HG03354 (cell line): ENCODE data around the gene SLC11A2.
"Not testable (repeated sequence)": the region's sequence is repeated elsewhere in the genome, so short reads cannot be mapped to it uniquely, and the experiment has no call there.

Experiments
- ATAC-seq: cut with Tn5 transposase; IDR thresholded peaks from one replicate; pipeline ENCODE4 v1.9.1; 2021; ENCODE audit warnings: mild to moderate bottlenecking; ENCODE audit not compliant: unreplicated experiment, poor library complexity, severe bottlenecking

The SLC11A2 gene

DNA sequence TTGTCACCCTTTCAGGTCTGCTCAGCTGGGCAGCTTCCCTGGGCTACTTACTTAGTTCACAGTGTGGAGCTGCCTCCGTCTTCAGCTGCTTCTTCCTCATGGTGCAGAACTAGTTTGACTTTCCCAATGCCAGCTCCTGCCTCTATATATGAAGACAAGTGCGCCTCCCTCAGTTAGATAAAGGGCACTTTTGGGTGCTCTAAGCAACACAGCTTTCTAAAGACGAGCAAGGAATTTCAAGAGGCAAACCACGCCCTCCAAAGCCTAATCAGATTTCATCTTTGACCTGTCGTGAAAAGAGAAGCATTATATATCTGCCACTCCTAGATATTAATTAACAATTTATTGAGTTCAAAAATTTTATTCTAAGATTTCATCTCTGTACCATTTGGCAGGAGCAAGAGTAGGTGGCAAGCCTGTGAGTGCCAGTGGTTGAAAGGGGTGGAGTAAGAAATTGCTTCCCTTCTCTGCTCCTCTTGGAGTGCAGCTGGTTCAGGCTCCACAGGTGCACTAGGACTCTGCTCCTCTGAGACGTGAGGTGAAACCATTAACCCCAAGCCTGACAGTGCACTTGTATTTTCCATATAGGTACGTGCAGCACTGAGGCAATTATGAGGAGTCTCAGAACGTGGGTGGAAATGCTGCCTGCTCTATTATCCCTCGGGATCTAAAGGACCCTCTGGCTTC is 2.1 kb upstream of the SLC11A2 start:
- ATAC-seq: no peak

DNA sequence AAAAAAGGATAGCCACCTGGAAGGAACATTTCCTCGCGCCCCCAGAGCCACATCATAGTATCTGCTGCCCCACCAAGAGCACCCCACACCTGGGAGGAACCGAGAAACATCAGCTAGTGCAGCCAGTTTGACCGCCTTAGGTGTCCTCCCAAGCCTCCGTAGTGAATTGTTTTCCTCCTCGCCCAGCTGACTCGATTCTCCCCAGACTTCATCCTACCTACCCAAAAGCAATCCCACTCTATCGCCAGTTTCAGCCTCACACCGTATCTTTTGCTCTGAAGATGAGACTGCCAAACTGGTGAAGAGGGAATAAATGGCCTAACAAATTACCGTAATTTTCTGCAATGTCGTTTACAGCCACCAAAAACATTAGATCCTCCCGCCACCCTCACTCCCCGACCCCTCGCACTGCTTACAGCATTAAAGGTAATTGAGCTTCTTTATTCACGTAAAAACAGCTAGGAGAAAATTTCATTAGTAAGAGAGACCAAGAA is 1.2 kb upstream of the SLC11A2 start:
- no peak for ATAC-seq

DNA sequence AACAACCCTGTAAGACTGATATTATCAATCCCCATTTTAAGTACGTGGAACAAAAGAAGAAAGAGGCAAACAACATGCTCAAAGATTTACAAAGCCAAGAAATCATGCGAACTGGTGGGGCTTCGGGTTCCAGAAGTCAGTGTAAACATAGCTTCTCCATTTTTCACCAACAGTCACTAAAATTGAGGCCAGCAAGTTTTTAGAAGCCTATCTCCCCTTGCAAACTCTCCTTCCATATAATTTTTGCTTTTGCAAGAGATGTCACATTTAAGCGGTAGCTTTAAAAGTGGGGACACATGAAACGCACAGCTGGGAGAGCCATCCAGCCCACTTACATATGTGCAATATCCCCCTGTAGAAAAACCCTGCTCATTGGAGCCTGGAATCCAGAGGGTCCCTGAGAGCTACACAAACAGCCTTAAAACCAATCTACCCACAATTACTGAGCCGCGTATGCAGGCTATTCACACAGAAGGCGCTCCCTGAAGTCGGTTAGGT is 797 bp downstream of the SLC11A2 start:
- ATAC-seq: no peak

DNA sequence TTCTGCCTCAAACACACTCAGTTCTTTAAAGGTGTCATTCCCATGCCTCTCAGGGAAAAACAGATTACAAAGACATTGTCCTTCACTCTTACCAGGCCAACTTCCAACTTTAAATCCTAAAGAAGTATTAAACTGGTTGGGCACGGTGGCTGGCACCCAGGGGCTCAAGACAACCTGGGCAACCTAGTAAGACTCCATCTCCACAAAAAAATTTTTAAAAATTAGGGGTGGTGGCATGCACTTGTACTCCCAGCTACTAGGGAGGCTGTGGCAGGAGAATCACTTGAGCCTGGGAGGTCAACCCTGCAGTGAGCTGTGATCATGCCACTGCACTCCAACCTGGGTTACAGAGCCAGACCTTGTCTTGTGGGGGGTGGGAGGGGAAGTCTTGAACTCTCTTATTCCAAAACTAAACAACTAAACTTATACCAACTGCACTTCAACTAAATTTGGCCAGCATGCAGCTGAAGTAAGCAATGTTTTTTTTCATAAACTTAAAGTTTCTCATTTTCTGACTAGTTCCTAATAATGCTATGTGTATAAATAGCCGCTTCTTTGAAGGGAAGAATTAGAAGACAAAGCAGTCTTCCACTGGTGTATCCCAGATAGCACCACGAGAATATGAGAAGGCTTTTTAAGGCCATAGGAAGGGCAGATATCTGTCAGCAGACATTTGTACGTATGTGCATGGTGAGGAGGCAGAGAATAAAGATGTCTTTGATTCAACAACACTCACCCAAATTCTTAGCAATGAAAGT is 2.4 kb downstream of the SLC11A2 start:
- ATAC-seq: no peak

DNA sequence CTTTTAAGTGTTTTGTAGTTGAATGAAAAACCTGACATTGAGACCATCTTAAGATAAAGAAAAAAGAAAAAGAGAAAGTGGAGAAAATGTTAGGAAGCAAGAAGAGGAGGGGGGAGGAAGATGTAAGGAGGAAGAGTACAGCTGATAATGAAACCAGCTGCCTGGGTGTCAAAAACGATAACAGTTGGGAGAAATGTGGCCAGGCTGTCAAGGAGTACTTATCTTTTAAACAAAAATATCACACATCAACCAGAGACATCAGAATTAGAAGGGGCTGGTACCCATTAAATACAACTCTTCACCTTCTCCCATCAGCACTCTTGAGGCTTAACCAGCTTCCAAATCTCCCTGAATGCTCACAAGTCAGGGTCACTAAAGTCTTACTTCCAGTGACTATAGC is 4.5 kb downstream of the SLC11A2 start:
- no peak for ATAC-seq

DNA sequence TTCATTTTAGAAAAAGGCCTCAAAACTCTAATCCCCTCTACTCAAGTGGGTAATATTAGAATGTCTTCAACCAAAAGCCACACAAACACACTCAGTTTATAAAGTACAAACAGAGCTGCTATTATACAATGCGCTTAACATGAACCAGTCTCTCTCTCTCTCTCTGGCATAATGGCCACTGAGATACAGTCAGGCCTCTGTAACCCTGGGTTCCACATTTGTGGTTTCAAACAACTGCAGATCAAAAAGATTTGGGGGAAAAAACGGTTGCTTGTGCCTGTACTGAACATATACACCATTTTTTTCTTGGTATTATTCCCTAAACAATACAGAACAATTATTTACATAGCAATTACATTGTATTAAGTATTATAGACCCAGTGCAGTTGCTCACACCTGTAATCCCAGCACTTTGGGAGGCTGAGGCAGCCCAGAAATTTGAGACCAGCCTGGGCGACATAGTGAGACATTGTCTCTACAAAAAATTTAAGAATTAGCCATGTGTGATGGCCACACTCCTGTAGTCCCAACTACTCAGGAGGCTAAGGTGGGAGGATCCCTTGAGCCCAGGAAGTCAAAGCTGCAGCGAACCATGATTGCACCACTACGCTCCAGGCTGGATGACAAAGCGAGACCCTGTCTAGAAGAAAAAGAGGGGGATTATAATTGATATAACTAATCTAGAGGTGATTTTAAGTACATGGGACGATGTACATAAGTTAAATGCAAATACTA is 5.6 kb downstream of the SLC11A2 start:
- ATAC-seq: no peak

DNA sequence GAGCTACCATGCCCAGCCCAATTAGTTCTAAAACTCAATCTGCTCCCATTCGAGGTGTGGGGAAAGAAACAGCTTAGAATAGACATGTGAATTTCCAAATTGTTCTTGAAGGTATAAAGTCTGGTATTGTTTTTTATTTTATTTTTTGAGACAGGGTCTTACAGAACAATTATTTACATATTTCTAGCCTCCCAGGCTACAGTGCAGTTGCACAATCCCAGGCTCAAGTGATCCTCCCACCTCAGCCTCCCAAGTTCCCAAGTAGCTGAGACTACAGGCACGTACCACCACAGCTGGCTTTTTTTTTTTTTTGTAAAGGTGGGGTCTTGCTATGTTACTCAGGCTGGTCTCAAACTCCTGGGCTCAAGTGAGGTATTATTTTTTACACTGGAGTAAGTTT is 6.3 kb downstream of the SLC11A2 start:
- ATAC-seq: no peak

DNA sequence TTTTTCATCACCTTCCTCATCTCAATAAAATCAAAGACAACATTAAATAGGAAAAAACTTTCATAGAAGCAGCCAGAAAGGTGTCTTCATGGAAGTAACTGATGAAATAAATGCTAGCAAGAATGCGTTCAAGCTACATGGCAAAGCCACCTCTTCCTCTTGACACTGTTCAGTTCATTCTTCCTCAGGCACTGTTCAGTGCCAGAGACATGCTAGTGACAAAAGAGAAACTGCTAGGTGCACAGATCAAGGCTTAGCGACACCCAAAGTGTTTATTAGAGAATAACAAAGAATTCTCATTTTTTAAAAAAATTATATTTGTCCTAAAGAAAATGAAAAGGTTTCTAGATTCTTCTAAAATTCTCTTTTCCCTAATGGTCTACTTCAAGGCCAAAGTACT is 7.2 kb downstream of the SLC11A2 start:
- no peak for ATAC-seq

DNA sequence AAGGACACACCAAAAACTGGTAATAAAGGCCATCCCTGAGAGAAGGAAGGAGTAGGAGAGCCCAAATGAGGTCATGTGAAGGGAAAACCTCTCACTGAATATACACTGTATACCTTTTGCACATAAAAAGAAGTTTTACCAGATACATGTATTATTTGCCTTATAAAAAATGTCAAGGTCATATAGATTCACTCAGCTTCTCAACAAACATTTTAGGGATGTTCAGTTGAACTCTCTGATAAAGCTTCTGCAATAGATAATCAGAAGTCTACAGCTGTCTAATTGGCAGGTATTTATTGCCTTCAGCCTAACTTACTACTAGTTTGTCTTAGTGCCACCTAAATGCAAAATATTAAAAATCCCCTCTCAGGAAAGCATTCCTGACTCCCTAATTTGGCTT is 8.7 kb downstream of the SLC11A2 start:
- ATAC-seq: no peak

DNA sequence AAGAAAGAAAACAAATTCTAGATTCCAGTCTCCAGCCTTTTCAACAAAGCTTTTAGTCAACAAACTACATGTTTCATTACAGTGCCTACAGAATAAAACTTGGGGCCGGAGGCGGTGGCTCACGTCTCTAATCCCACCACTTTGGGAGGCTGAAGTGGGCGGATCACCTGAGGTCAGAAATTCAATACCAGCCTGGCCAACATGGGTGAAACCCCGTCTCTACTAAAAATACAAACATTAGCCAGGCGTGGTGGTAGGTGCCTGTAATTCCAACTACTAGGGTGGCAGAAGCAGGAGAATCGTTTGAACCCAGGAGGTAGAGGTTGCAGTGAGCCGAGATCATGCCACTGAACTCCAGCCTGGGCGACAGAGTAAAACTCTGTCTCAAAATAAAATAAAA is 11.7 kb downstream of the SLC11A2 start:
- not testable (repeated sequence) for ATAC-seq

DNA sequence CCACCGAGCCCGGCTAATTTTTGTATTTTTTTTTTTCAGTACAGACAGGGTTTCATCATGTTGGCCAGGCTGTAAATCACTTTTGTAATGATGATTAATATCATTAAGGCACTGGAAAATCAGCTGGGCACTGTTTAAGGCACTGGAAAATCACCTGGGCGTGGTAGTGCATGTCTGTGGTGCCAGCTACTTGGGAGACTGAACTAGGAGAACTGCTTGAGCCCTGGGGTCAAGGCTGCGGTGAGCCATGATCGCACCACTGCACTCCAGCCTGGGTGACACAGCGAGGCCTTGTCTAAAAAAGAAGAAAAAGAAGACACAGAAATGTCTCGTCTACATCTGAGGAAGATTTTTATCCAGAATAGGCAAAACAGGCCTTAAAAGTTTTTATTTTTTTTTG is 12.7 kb downstream of the SLC11A2 start:
- no peak for ATAC-seq

DNA sequence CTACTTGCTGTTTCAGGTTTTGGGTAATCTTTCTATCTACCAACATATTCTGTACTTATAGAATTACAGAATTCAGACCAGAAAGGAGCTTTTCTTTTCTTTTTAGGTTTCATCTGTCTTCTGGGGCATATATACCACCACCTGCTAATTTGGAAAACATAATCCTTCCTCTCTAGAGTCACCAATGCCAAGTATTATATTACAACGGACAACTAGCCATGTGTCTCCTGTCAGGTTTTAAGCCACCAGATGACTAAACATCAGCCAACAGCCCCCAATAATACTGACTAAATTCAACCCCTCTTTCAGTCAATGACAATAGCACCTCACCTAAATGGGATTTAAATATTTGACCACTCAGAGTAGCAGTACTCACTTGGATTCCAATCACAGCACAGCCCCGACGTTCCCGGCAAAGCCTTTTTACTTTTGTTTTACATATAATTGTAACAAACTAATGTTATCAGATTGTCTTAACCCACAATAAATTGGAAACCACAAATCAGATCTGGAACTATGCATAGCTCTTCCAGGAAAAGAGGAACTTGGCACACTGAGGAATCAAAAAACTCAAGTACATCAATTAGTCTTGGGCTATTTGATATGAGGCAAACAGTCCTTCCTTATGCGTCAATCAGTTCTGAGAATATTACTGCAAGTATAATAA is 13.5 kb downstream of the SLC11A2 start:
- ATAC-seq: no peak

DNA sequence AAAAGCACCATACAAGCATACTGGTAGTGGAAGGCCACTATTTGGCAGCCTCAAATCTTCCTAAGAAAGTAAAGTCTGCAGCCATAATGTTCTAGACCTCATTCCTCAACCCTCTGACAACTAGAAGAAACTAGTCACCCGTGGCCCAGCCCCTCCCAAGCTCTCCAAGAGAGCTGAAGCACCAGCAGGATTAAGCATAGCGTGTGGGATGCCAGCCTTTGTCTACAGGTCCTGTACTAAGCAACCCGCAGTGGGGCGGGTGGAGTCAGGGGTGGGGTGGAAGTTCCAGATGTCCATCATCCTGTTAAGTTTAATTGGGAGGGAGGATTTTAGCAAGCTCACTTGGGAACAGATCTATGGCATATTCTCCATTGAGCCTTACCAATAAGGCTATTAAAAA is 14.2 kb downstream of the SLC11A2 start:
- no peak for ATAC-seq

DNA sequence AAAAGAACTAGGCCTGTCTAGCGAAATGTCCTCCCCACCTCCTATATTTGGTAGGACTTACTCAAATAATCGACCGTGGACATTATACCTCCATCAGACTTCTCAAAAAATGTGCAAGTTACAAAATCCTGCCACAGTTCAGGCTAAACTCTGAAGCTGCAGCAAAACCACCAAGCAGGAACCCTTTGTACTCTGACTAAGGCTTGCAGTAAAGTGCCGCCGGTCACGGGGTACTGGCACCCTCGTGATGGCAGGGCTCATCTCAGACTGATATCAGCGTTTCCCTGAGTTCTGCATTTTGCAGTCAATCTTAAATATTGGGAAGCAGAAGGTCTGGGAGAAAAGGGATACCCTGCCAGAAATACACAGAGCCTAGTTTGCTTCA is 17.1 kb downstream of the SLC11A2 start:
- ATAC-seq: no peak

DNA sequence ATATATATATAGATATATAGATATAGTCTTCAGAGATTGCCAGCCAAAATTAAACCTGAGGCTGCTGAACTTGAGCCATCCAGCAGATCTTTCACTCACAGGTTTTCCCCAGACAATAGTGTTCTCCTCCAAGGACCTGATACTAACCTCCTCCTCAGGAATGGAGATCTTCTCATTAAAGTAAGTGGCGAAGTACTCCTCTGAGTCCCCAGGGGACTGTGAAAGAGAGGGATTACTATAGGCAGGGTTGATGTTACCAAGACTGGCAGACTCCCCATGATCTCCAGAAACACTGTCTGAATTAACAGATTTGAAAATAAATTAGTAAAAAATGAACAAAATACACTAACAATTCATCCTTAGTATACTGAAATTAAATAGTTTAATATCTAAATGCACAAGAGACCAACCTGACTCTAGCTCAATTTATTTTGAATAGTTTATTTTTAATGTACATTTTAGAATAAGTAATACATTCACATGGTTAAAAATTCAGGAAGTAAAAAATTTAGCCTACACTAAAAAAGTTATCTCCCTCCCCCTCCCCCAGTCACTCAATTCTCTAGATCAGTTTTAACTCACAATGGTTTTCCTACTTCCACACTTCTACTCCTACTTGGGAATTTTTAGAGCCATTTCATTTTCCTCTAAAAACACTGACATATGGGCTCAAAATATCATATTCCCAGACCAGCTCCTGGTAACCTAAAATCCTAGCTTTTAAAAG is 17.7 kb downstream of the SLC11A2 start:
- ATAC-seq: no peak

DNA sequence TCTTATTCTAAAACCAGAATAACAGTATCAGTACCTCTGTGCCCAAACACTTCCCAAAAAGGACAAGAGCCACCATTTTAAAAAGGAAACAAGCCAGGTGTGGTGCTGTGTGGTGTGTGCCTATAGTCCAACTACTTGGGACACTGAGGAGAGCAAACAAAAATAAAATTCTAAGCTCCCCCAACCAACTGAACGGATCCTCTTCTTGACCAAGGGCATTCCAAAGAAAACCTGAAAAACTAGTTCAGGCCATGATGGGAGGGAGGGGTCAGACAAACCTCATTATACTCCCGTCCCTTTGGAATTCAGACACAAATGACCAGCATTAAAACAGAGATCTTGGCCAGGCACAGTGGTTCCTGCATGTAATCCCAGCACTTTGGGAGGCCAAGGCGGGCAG is 20.5 kb downstream of the SLC11A2 start:
- no peak for ATAC-seq

DNA sequence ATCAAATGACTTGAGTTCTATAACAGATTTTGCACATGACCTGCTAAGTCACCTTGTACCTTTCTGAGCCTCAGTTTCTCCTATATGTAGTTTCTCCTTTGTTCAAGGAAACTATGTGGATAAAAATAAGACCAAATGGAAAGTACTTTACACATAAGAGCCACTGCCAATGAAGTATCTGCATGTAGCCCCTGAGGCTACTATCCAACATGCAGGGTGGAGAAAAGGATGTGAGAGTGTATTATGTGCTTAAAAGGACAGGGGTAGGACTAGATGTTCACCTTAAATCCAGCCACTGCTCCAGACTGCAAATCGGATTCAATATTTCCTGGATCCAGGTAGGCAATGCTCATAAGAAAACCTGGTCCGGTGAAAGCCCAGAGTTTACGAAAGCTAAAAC is 21.2 kb downstream of the SLC11A2 start:
- no peak for ATAC-seq

DNA sequence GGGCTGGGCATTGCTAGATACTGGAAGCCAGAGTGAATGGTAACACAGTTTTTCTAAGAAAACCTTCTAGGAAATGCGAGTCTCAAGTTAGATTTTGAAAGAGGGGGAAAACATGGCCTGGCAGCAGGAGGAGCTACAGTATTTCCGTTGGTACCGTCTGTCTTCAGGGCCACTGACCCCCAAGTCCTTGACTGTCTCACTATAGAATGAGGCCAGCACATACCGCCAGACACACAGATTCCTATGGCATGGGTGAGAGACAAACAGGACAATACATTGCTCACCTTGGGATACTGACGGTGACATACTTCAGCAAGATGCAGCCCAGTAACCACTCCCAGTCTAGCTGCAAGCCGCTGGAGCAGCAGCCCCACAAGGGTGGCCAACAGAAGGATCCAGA is 21.7 kb downstream of the SLC11A2 start:
- ATAC-seq: no peak

DNA sequence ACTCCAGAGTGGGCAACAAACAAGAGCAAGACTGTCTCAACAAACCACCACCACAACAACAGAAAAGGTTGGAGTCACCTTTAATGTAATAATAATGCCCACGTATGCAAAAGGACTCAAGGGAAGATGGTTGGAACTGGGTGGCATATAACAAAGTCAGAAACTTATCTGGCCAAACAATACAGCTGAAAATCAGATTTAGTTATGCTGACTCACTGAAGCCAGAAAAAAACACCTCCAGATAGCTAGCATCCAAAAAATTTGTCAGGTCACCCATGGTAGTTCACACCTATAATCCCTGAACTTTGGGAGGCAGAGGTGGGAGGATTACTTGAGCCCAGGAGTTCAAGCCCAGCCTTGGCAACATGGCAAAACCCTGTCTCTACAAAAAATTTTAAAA is 24.4 kb downstream of the SLC11A2 start:
- no peak for ATAC-seq
